ENCODE results near the gene RNH1.

RNH1 gene

GRCh38 chr11:536841-537621 lies 30.0 kb upstream of the RNH1 start, which contains the start of gene LRRC56:
Gene LRRC56, plus strand, starts transcription at chr11:537527. Its CDS starts 3,158 bp downstream, at chr11:540685.
- peak; percentile 92 for DNase-seq

DNA sequence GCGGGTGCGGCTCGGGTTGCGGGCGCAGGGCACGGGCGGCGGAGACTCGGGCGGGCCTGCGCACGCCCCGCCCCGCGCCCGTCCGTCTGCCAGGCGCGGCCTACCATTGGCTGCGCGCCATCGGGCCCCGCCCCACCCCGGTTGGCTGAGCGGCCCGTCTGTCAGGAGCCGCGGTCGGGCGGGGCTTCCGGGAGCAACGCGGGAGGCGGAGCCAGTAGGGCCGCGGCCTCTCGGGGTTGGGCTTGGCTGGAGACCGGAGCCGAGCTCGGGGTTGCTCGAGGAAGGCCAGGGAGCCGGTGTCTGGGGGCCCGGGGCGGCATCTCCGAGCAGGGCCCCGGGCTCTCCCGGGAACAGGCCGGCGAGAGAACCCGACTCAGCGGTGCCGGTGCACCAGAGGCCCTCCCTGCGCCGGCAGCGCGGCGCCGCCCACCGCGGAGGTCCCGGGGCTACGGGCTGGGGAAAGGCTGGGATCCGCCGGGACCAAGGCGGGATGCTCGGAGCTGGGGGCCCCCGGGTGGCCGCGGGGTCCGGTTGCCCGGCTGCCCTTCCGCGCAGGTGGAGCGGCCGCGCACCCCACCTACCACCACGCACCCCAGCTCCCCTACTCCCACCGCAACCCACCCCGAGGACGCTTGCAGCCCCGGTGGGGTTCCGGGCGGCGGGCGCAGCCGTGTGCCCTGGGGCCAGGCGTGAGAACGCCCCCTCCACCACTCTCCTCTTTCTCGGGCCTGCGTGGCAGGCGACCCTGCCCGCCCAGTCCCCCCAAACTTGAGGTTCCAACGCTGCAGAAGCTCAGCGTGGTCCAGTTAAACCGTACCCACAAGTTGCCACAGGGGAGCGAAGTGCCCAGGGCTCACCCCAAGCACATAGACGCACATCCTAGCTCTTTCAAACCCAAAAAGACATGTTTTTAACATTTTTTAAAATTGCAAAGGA lies 28.7 kb upstream of the RNH1 start, which contains the start of gene HRAS:
Gene HRAS (minus strand): TSS at position 58 of the 936 bp plus-strand sequence.
- peak; percentile 97 for DNase-seq

- DNase-seq, result no peak
These were observed 28.1 kb upstream of the RNH1 start for GRCh38 chr11:535210-535518.

GRCh38 chr11:534396-535209 lies 27.6 kb upstream of the RNH1 start:
- peak; percentile 54 for DNase-seq

GRCh38 chr11:533586-534395 lies 26.7 kb upstream of the RNH1 start:
- DNase-seq, result no peak

DNA sequence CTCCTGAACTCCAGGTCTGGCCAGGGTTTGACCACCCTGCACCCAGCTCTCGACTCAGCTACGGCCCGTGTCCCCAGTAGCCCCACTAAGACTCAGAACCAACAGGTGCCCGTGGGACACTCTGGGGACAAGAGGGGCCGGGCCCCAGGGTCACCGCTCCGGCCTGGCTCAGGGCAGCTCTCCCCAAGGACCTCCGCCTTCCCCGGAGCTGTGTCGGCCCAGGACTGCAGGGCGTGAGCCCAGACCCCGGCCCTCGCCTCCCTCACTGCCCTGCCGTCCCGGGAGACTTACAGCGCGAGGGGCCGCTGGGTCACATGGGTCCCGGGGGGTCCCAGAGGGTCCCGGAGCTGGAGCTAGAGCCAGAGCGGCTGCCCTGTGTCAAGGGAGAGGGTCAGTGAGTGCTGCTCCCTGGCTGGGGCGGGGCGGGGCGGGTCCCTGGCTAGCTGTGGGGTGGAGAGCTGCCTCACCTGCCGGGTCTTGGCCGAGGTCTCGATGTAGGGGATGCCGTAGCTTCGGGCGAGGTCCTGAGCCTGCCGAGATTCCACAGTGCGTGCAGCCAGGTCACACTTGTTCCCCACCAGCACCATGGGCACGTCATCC lies 26.0 kb upstream of the RNH1 start:
- no peak for DNase-seq

- no peak for DNase-seq
These were observed 25.5 kb upstream of the RNH1 start for GRCh38 chr11:532527-532985.

DNA sequence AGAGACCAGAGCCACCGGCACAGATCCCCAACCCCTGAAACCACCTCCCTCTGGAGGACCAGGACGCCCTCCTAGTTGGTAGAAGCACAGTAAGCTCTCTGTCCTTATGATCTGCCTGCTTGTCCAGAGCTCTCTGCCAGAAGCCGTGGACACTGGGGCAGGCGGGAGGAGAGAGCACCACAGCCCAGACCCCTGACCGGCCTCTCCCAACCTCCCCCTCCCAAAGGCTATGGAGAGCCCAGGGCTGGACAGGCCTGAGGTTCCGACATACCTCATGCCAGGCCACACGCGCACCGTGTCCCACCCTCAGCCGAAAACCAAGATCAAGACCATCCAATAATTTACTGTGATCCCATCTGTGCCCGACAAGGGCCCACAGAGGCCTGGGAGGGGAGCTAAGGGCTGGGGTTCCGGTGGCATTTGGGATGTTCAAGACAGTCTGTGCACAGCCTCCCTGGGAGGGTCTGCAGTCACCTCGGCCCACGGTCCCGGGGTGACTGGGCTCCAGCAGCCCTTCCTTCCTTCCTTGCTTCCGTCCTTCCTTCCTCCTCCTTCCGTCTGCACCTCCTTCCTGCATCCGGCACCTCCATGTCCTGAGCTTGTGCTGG lies 25.0 kb upstream of the RNH1 start:
- DNase-seq, result no peak

GRCh38 chr11:530960-531831 lies 24.2 kb upstream of the RNH1 start:
- no peak for DNase-seq

- DNase-seq, result no peak
These were observed 22.8 kb upstream of the RNH1 start for GRCh38 chr11:529728-530411.

- no peak for DNase-seq
These were observed 22.0 kb upstream of the RNH1 start for GRCh38 chr11:528815-529727.

- no peak for DNase-seq
These were observed 21.2 kb upstream of the RNH1 start for GRCh38 chr11:528166-528814.

GRCh38 chr11:526192-526591 lies 19.1 kb upstream of the RNH1 start:
- no peak for DNase-seq

GRCh38 chr11:521177-521688 lies 14.2 kb upstream of the RNH1 start:
- no peak for DNase-seq

DNA sequence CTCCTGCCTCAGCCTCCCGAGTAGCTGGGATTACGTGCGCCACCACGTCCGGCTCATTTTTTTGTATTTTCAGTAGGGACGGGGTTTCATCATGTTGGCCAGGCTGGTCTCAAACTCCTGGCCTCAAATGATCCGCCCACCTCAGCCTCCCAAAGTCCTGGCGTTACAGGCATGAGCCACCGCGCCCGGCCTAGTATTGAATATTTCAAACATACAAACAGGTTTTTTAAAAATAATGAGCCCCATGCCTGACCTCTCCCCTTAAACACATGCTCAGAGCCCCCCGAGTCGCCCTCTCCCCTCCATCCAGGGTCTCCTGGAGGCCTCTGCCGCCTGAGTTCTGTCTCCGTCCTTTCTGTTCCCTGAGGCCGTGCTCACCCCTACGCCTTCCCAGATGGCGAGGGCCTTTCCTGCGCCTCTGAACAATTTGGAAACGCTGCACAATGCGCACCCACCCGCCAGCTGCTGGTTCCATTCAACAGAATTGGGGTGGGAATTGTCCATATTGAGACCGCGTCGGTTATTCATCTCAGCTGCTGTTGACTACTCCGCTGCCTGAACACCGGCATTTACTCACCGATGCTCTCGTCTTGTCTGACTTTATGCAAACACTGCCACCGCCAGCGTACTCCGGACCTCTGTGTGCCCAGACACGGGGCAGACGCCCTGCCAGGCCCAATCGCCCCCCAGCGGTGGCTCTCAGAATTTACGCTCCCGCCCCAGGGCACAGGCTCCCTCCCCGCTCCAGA lies 13.6 kb upstream of the RNH1 start:
- peak; percentile 27 for DNase-seq

- peak; percentile 90 for DNase-seq
These were observed 11.6 kb upstream of the RNH1 start for GRCh38 chr11:518463-519202.
